K562 (cell line): ENCODE data around the gene TMEM273. TPM values are rescaled to one million over a fixed set of nuclear protein-coding genes. Genes with fewer than 3 reads are reported as not detected.

Experiments
- ADNP ChIP-seq: fragments of 200-800 bp; sonication (Bioruptor generic); IDR thresholded peaks from 2 replicates; pipeline ENCODE4 v1.6.1; 2016; ENCODE audit warnings: missing genetic modification characterization, missing compliant biosample characterization
- CREB5 ChIP-seq: fragments of 250-450 bp; sonication (Bioruptor Pico); IDR thresholded peaks from 2 replicates; pipeline ENCODE4 v1.5.0; 2020; ENCODE audit warnings: mild to moderate bottlenecking
- DPF2 ChIP-seq: fragments of 450-650 bp; IDR thresholded peaks from 2 replicates; pipeline ENCODE4 v1.6.1; 2016
- KDM1A ChIP-seq, 2 experiments: fragments of 450-650 bp; IDR thresholded peaks; 2 replicates each; pipeline ENCODE4 v1.6.1; 2016; ENCODE audit warnings: mild to moderate bottlenecking in 2 of 2
- RBBP5 ChIP-seq: fragments of 200-600 bp; sonication (generic); IDR thresholded peaks from 2 replicates; pipeline ENCODE4 v1.6.1; 2012; ENCODE audit warnings: borderline replicate concordance, mild to moderate bottlenecking, low read length, control low read depth, inconsistent platforms; ENCODE audit not compliant: insufficient read depth, poor library complexity, severe bottlenecking
- SIRT6 ChIP-seq: IDR thresholded peaks from one replicate; pipeline ENCODE4 v1.6.1; 2012; ENCODE audit warnings: low read depth, mild to moderate bottlenecking, control low read depth, inconsistent platforms, low read length, moderate library complexity
- ZBTB40 ChIP-seq, 2 experiments: fragments of 450-650 bp in 1 of 2; sonication (generic) in 1 of 2; formaldehyde crosslinking in 1 of 2; IDR thresholded peaks; 2 replicates each; pipeline versions ENCODE4 v1.7.1 to v1.9.0; 2016 to 2022; ENCODE audit warnings: inconsistent platforms in 1 of 2, mild to moderate bottlenecking in 1 of 2, missing genetic modification reagents in 1 of 2
- ZBTB8A ChIP-seq: fragments of 450-650 bp; IDR thresholded peaks from 2 replicates; pipeline ENCODE4 v1.6.1; 2018; ENCODE audit warnings: mild to moderate bottlenecking, moderate library complexity; ENCODE audit not compliant: partially characterized antibody
- ZNF316 ChIP-seq: fragments of 450-650 bp; IDR thresholded peaks from 2 replicates; pipeline ENCODE4 v1.6.1; 2016
- polyA plus RNA-seq, 8 experiments: library from polyadenylated mRNA; depleted of rRNA in 4 of 8; stranded (reverse) in 5 of 8; unstranded in 3 of 8; fragments of >200 nt; fragmentation: Nextera tagmentation in 2 of 8; fragmentation: Illumina TruSeq in 1 of 8; extraction: Ambion mirVana in 2 of 8; extraction: Trizol in 1 of 8; gene quantifications; 2 replicates each; pipeline versions ENCODE4 v1.2.1 to v1.2.3, GENCODE V29; 2011 to 2014; ENCODE audit warnings: inconsistent platforms in 1 of 8, missing spikeins in 1 of 8
- total RNA-seq, 7 experiments: library from RNA; depleted of rRNA in 6 of 7; stranded (reverse); fragments of >200 nt in 6 of 7; fragmentation: Illumina TruSeq in 2 of 7; extraction: Trizol in 2 of 7; gene quantifications; 2 replicates each; pipeline versions ENCODE4 v1.2.1 to v1.2.3, GENCODE V29; 2011 to 2021; ENCODE audit warnings: low replicate concordance in 1 of 7
- TF ChIP-seq, protein P1 (sequence below): sonication (generic); formaldehyde crosslinking; IDR thresholded peaks from 2 replicates; pipeline ENCODE4 v1.8.0; 2022; ENCODE audit warnings: missing genetic modification reagents, mild to moderate bottlenecking, borderline replicate concordance
- TF ChIP-seq, protein P2 (sequence below): fragments of 250-450 bp; sonication (Bioruptor Pico); IDR thresholded peaks from 2 replicates; pipeline ENCODE4 v1.5.0; 2020; ENCODE audit warnings: mild to moderate bottlenecking, borderline replicate concordance

TMEM273 gene
- total and polyA plus RNA-seq, 9 of the 15 experiments (the other 6 are each of a cell fraction or from before 2014, with no cell fraction given), result 39.2 to 131 (median 95.6) TPM

DNA sequence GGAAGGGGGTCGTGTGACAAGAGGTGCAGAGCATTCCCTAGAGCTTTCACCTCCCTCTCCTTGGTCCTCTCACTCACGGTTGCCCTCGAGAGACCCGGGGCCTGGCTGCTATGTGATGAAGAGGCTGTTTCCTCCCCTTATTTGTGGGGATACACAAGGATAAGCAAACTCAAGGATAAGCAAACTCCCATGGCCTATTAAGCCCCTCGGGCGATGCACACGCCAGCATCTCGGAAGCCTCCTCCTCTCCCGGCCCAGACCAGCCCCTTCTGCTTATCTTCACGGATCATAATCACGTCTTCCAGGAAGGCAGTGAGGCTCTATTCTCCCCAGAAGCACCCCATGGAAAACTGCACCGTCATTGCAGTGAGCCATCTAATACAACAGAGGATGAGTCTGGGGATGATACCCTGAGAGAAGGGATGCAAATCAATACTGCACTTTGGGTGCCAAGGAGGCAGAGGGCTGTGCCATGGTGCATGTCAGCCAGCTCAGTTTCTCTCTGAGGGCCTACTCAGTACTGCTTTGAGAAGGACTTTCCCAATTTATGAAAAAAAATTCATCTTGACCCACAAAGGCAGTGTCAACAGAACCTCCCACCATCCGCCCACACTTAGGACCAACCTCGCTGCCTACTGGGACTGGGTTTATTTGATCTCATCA, 22.2 kb downstream of the TMEM273 start (continued):
- TF ChIP-seq SIRT6 (no peak), CREB5 (CRISPR knock-in tag) (no peak), ZBTB8A (no peak), ZBTB40 (IDR thresholded peaks at IDR 0.05) (no peak; the same call in 1 of the 2 replicates), ZBTB40 (CRISPR knock-in tag; IDR thresholded peaks at IDR 0.05) (no peak), DPF2 (peak; percentile 95), RBBP5 (peak; percentile 61), ADNP (tag) (no peak), ZNF316 (peak; percentile 99), KDM1A (IDR thresholded peaks at IDR 0.05) (peak; percentile 92 to 96)
- TF ChIP-seq, protein P1, sequence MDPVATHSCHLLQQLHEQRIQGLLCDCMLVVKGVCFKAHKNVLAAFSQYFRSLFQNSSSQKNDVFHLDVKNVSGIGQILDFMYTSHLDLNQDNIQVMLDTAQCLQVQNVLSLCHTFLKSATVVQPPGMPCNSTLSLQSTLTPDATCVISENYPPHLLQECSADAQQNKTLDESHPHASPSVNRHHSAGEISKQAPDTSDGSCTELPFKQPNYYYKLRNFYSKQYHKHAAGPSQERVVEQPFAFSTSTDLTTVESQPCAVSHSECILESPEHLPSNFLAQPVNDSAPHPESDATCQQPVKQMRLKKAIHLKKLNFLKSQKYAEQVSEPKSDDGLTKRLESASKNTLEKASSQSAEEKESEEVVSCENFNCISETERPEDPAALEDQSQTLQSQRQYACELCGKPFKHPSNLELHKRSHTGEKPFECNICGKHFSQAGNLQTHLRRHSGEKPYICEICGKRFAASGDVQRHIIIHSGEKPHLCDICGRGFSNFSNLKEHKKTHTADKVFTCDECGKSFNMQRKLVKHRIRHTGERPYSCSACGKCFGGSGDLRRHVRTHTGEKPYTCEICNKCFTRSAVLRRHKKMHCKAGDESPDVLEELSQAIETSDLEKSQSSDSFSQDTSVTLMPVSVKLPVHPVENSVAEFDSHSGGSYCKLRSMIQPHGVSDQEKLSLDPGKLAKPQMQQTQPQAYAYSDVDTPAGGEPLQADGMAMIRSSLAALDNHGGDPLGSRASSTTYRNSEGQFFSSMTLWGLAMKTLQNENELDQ, result no peak
- TF ChIP-seq, protein P2, sequence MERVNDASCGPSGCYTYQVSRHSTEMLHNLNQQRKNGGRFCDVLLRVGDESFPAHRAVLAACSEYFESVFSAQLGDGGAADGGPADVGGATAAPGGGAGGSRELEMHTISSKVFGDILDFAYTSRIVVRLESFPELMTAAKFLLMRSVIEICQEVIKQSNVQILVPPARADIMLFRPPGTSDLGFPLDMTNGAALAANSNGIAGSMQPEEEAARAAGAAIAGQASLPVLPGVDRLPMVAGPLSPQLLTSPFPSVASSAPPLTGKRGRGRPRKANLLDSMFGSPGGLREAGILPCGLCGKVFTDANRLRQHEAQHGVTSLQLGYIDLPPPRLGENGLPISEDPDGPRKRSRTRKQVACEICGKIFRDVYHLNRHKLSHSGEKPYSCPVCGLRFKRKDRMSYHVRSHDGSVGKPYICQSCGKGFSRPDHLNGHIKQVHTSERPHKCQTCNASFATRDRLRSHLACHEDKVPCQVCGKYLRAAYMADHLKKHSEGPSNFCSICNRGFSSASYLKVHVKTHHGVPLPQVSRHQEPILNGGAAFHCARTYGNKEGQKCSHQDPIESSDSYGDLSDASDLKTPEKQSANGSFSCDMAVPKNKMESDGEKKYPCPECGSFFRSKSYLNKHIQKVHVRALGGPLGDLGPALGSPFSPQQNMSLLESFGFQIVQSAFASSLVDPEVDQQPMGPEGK (CRISPR knock-in tag), result no peak
